DOHH2 (cell line): Measurements from ENCODE around the gene CNTNAP5.

Experiments used
- EZH2phosphoT487 ChIP-seq: fragments of 200-600 bp; sonication (generic); IDR thresholded peaks from 2 replicates; pipeline ENCODE4 v1.6.1; 2017; ENCODE audit warnings: borderline replicate concordance, mild to moderate bottlenecking, antibody characterized with exemption, low read length, moderate library complexity, mixed read lengths
- TF ChIP-seq, protein P1 (sequence below): fragments of 200-600 bp; sonication (generic); IDR thresholded peaks from one replicate; pipeline ENCODE4 v1.5.1; 2014; ENCODE audit warnings: antibody characterized with exemption, mild to moderate bottlenecking, low read depth, low read length; ENCODE audit not compliant: poor library complexity, severe bottlenecking

DNA sequence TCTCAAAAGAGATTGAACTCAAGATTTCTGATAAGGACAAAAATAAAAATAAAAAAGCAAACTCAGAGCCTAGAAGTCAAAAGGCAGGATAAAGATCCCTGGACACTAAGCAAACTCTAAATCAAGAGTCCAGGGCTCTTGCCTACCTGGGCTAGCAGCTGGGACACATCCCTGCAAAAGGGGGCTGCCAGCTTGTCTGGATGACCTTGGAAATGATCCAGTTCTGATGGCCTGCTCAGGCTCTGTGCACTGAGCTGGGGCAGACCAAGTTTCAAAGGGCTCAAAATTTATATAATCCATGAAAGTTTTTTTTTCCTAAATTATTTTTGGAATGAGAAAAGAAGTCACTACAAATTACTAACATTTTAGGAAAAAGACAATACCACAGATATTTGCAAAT, 557.3 kb downstream of the CNTNAP5 start:
- TF ChIP-seq, protein P1, sequence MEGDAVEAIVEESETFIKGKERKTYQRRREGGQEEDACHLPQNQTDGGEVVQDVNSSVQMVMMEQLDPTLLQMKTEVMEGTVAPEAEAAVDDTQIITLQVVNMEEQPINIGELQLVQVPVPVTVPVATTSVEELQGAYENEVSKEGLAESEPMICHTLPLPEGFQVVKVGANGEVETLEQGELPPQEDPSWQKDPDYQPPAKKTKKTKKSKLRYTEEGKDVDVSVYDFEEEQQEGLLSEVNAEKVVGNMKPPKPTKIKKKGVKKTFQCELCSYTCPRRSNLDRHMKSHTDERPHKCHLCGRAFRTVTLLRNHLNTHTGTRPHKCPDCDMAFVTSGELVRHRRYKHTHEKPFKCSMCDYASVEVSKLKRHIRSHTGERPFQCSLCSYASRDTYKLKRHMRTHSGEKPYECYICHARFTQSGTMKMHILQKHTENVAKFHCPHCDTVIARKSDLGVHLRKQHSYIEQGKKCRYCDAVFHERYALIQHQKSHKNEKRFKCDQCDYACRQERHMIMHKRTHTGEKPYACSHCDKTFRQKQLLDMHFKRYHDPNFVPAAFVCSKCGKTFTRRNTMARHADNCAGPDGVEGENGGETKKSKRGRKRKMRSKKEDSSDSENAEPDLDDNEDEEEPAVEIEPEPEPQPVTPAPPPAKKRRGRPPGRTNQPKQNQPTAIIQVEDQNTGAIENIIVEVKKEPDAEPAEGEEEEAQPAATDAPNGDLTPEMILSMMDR = no peak
- TF ChIP-seq EZH2phosphoT487 = no peak
